ENCODE measurements around the gene PLA2G10.
"Not testable (repeated sequence)": the region's sequence is repeated elsewhere in the genome, so short reads cannot be mapped to it uniquely, and the experiment has no call there.

The PLA2G10 gene

GRCh38 chr16:14694129-14694528 lies at the start of gene PLA2G10:
Gene PLA2G10 (minus strand): TSS chr16:14694308. CDS start chr16:14694229, 79 bp downstream.
- not testable (repeated sequence) for DNase-seq

DNA sequence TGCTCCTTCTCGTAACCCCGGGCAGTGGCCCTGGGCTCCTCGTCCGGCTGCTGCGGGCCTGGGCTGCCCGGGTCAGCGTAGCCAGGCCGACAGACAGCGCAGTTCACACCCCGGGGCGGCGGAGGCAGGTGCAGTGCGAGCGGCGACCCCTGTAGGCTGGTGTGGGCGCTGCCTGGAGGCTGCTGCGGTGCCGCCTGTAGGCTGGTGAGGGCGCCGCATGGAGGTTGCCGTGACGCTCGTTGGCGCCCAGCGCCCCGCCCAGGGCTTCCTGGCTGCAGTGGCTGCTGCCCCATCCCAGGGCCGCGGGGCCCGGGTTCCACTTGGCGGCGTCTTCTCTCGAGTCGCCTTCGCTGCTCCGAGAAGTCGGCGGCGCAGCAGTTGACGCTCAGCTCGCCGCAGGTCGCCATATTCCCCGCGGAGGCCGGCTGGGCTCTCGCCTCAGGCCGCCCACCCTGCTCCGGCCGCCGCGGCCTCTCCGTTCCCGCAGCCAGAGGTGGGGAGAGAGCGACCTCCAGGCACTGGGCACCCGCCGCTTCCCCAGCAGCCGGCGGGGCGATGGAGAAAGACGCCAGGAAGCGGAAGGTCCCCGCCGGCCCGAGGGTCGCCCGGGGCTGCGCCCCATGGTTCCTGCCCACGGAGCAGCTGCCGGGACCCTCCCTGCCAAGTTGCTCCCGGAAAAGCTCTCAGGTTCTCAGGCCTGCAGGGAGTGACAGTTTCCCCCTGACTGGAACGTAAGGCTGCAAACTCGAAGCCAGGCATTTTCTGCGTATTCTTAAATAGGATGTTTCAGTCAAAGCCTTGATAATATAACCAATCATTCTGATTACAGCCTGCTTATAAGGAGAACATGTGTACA lies 48.4 kb upstream of the PLA2G10 start, which contains the start of gene NPIPA2:
TSS of gene NPIPA2 (plus strand) at position 261 of the 856 bp plus-strand sequence. CDS start 5,533 bp downstream, outside the sequence.
- DNase-seq = not testable (repeated sequence)

DNA sequence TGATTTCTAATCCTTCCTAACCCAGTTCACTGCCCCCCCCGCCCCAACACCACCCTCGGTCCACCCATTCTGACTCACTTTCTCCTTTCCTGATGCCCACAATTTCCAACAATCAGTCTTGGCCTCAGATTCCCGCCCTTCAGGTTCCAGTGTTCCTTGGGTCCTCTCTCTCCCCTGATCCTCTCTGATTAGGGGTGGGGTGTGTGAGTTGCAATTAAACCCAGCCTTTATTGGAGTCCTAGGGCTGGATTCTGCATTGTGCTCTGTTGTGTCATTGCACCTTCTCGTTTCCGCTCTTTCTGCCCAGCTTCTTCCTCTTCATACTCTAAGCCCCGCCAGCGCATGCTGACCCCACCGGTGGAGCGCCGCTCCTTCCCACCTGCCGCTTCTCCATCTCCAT lies 47.7 kb upstream of the PLA2G10 start:
- not testable (repeated sequence) for DNase-seq

GRCh38 chr16:14740832-14741385 lies 46.8 kb upstream of the PLA2G10 start:
- not testable (repeated sequence) for DNase-seq

GRCh38 chr16:14733233-14733632 lies 39.1 kb upstream of the PLA2G10 start:
- not testable (repeated sequence) for DNase-seq

GRCh38 chr16:14703156-14704011 lies 9.3 kb upstream of the PLA2G10 start, which contains the start of gene NPIPA3:
Gene NPIPA3 (plus strand): TSS chr16:14703411. CDS start chr16:14708944, 5,533 bp downstream.
- DNase-seq = not testable (repeated sequence)

- not testable (repeated sequence) for DNase-seq
Measured at GRCh38 chr16:14702672-14703071, 8.6 kb upstream of the PLA2G10 start.

DNA sequence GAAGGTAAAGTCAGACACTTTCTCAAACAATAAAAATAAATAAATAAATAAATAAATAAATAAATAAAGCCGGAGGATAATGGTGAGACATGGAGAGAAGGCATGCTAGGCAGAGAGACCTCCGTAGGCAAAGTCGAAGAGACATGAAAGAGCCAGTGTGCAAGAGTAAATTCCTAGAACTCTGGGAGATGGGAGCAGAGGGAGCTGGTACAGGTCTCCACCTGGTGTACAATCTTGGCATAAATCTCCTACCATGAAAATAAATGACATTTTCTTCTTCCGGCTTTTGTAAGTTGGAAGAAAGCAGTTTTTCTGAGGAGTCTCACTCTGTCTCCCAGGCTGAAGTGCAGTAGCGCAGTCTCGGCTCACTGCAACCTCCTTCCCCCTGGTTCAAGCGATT lies 7.8 kb upstream of the PLA2G10 start:
- not testable (repeated sequence) for DNase-seq

DNA sequence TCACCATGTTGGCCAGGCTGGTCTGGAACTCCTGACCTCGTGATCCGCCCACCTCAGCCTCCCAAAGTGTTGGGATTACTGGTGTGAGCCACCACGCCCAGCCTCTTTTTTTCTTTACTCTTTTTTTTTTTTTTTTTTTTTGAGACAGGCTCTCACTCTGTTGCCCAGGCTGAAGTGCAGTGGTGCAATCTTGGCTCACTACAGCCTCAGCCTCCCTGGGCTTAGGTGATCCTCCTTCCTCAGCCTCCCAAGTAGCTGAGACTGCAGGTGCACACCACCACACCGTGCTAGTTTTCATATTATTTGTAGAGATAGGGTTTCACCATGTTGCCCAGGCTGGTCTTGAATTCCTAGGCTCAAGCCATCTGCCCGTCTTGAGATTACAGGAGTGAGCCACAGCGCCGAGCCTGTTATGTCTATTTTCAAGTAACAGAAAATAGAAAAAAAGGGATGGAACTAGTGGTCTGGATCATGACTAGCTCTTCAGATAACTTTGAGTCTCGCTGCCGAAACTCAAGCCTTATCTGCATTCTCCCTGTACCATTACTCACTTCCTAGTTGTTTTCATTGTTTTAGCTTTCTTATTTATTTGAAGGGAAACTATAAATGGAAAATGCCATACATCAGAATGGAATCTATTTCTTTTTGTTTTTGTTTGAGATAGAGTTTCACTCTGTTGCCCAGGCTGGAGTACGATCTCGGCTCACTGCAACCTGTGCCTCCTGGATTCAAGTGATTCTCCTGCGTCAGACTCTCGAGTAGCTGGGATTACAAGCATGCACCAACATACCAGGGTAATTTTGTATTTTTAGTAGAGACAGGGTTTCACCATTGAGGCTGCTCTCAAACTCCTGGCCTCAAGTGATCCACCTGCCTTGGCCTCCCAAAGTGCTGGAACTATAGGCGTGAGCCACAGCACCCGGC lies 8.0 kb downstream of the PLA2G10 start:
- DNase-seq = not testable (repeated sequence)

DNA sequence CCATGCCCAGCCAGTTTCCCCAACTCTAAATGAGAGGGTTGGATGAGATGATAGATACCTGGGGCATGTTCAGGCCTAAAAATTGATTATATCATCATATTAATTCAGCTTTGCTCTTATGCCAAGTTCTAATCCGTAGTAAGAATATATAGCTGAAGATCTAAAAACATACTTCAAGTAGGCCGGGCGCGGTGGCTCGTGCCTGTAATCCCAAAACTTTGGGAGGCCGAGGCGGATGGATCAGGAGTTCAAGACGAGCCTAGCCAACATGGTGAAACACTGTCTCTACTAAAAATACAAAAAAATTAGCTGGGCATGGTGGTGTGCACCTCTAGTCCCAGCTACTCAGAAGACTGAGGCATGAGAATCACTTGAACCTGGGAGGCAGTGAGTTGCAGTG lies 12.0 kb downstream of the PLA2G10 start:
- no peak for DNase-seq

GRCh38 chr16:14681115-14681514 lies 13.0 kb downstream of the PLA2G10 start:
- no peak for DNase-seq

- not testable (repeated sequence) for DNase-seq
Measured at GRCh38 chr16:14680396-14680795, 13.7 kb downstream of the PLA2G10 start.

GRCh38 chr16:14678748-14679497 lies 15.2 kb downstream of the PLA2G10 start:
- no peak for DNase-seq

GRCh38 chr16:14677627-14678026 lies 16.5 kb downstream of the PLA2G10 start:
- no peak for DNase-seq

- DNase-seq = no peak
Measured at GRCh38 chr16:14676633-14677032, 17.5 kb downstream of the PLA2G10 start.

GRCh38 chr16:14672403-14672971 lies 21.6 kb downstream of the PLA2G10 start:
- no peak for DNase-seq

DNA sequence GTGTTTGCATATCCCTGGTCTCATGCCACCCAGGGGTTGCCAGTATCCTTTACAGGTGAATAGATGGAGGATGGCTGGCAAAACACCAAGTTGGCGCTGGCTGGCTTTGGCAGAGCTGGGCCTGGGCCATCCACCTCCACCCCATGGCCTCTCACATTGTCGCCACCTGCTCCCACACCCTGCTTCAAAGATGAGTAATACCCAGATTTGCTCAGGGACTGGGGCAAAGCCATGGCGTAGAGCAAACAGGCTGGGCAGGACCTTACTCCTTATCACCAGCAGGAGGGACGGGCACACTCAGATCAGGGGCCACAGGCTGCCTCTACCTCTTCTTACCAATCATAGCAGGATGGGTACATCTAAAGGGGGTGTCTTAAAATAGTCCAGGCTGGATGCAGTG lies 24.3 kb downstream of the PLA2G10 start:
- DNase-seq = no peak

GRCh38 chr16:14668556-14669223 lies 25.4 kb downstream of the PLA2G10 start:
- DNase-seq = no peak

- no peak for DNase-seq
Measured at GRCh38 chr16:14667347-14668266, 26.5 kb downstream of the PLA2G10 start.
